AG09309 (cell line): Measurements from ENCODE around the gene LCP2.
"Not testable (repeated sequence)": the region's sequence is repeated elsewhere in the genome, so short reads cannot be mapped to it uniquely, and the experiment has no call there.

Source experiments
- DNase-seq: peaks from one replicate; pipeline ENCODE4 v3.0.0-alpha.2; 2010; ENCODE audit warnings: low read depth
- H3K4me3 ChIP-seq: 2 replicates; pipeline ENCODE4 v1.5.1; 2011; ENCODE audit warnings: mild to moderate bottlenecking, low read depth, low read length, moderate library complexity; ENCODE audit not compliant: control insufficient read depth
- TF ChIP-seq, protein P1 (sequence below): IDR thresholded peaks from 2 replicates; pipeline ENCODE4 v1.5.1; 2011; ENCODE audit warnings: mild to moderate bottlenecking, low read depth, low read length, inconsistent platforms; ENCODE audit not compliant: insufficient read depth, control insufficient read depth; ENCODE audit errors: missing control alignments

The LCP2 gene

GRCh38 chr5:170249355-170249754 lies 48.2 kb downstream of the LCP2 start:
- DNase-seq = no peak
- no peak overlapping the region for H3K4me3 ChIP-seq
- TF ChIP-seq, protein P1, sequence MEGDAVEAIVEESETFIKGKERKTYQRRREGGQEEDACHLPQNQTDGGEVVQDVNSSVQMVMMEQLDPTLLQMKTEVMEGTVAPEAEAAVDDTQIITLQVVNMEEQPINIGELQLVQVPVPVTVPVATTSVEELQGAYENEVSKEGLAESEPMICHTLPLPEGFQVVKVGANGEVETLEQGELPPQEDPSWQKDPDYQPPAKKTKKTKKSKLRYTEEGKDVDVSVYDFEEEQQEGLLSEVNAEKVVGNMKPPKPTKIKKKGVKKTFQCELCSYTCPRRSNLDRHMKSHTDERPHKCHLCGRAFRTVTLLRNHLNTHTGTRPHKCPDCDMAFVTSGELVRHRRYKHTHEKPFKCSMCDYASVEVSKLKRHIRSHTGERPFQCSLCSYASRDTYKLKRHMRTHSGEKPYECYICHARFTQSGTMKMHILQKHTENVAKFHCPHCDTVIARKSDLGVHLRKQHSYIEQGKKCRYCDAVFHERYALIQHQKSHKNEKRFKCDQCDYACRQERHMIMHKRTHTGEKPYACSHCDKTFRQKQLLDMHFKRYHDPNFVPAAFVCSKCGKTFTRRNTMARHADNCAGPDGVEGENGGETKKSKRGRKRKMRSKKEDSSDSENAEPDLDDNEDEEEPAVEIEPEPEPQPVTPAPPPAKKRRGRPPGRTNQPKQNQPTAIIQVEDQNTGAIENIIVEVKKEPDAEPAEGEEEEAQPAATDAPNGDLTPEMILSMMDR = no peak

- not testable (repeated sequence) for H3K4me3 ChIP-seq, DNase-seq
Measured at GRCh38 chr5:170248931-170249227, 48.7 kb downstream of the LCP2 start.

DNA sequence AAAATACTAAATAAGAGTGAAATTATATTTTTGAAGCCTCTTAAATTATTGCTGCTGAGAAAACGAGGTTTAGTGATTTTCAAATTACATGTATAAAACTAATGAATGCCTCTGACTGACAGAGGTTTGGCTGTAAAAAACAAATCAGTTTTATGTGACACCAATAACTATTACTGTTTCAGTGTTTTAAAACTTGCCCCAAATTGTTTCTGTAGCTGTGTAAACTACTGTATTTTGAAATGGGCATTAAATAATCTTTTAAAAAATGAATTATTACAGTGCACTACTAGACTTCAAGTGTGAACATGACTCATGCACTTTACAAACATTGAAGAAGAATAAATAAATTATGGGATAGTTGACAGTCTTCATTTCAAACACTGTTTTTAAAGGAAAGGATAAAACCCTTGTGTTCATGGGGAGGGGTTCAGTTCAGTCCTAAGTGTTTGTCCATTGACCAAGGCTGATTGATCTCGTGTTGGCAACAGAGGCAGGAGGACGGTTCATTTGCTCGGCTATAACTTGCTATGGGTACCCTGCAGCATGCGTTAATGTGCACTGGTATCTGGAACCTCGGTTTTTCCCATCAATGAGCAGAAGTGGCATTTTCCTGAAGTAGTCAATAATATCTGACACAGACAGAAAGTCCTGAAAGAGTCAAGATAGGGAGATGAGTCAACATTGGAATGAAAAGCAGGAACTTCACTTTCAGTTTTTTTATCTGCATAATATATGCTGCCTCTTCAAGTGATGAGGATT lies 49.2 kb downstream of the LCP2 start:
- TF ChIP-seq, protein P1 = no peak
- no peak for DNase-seq
- H3K4me3 ChIP-seq = no peak overlapping the region

DNA sequence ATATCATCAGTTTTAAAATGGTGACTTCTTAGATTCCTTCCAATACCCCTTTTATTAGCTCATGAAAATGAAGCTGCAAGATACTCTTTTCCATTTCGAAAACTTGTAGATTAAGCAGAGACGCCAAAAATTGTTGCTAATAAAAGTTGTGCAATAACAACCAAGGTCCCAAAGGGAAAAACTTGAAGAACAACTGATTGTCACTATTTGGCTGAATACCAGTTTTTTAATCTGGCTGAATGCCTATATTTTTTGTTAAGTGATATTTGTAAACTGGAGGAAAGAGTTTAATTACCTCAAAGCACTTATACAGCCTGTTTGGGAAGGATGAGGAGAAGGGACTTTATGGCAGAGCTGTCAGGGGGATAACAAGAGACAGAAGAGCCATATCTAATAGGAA lies 50.2 kb downstream of the LCP2 start:
- no peak overlapping the region for H3K4me3 ChIP-seq
- DNase-seq = no peak
- TF ChIP-seq, protein P1 = no peak

DNA sequence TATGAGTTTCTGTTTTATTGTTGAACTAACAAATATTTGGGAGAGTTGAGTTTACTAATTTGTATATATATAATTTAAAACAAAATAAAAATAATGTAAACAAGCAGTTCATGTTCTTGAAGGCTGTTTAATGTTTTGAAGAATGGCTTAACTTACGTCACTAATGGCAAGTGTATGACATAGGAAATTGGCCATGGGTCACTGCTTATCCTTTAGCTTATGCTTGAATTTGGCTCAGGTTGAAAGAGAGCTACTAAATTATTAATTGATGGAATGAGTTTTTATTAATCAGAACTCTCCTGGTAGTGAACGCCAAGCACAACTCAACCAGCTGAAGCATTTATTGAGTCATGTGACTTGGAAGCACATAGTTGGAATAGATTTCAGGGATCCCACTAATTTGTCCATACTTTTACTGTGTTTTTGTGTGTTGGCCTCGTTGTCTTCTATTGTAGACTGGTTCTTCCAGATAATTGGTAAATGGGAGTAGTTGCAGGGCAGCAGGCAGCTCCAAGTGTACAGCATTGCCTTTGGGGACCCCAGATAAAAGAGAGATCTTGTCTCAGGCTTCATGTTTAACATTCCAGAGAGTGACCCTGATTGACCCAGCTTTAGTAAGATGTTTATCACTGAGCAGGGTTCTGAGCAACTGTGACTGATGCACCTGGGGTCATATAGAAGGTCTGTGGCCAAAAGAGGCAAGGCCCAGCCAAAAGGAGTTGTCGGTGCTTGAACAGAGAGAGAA lies 51.3 kb downstream of the LCP2 start:
- TF ChIP-seq, protein P1 = no peak
- no peak overlapping the region for H3K4me3 ChIP-seq
- DNase-seq = no peak

GRCh38 chr5:170245436-170245835 lies 52.1 kb downstream of the LCP2 start:
- not testable (repeated sequence) for H3K4me3 ChIP-seq, DNase-seq

GRCh38 chr5:170238456-170239196 lies 59.0 kb downstream of the LCP2 start:
- H3K4me3 ChIP-seq = no peak overlapping the region
- DNase-seq = no peak
- TF ChIP-seq, protein P1 = no peak
